ENCODE results near the gene MAST4.
"Not testable (repeated sequence)": the region's sequence is repeated elsewhere in the genome, so short reads cannot be mapped to it uniquely, and the experiment has no call there.

The MAST4 gene

DNA sequence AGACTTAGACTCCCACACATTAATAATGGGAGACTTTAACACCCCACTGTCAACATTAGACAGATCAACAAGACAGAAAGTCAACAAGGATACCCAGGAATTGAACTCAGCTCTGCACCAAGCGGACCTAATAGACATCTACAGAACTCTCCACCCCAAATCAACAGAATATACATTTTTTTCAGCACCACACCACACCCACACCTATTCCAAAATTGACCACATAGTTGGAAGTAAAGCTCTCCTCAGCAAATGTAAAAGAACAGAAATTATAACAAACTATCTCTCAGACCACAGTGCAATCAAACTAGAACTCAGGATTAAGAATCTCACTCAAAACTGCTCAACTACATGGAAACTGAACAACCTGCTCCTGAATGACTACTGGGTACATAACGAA, 156.5 kb downstream of the MAST4 start:
- not testable (repeated sequence) for DNase-seq

DNA sequence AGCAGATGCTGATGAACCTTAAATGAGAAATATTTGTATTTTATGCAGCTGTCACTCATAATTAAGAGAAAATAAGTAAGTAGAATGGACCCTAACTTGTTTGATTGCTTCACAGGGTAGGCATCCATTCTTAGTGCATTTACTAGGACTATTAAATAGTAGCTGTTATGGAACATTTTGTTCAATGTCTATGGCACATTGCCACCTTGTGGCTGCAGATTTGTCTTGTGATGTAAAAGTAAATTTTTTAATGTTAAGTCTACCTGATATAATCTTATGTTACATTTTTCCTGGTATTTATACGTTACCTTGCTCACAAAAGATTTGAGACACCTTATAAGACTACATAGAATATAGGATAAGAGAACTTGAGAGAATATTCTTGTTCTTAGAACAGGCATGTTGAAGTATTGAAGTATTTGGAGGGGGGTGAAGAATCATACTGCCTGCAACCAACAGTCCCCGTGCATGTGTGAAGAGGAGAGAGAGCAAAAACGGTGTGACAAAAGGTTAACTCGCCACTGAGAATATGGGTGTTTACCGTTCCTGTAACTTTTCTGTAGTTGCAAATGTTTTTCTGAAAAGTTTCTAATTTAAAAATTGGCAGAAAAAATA, 161.1 kb downstream of the MAST4 start:
- no peak for DNase-seq

DNA sequence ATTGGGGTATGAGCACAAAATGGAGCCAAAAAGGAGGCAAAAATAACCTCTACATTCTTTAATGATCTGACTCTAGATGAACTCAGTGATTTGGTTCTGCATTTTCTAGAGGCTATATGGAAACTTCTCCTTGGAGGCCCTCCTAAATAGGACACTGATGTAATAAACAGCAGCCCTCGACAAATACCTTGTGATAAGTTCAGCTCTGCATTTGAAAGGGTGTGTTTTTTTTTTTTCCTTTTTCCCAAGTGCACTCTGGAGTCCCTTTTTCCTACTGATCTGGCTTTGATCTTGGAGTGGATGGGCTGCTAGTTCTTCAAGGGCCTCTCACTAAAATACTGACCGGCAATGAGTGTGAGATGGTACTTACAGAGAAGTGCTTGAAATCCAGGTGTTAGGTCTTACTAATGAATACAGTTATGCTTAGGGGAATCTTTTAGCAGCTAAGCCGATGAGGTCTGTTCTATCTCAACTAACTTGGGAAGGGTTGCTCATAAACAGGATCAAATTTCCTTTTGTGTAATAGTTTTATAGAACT, 161.7 kb downstream of the MAST4 start:
- no peak for DNase-seq

DNA sequence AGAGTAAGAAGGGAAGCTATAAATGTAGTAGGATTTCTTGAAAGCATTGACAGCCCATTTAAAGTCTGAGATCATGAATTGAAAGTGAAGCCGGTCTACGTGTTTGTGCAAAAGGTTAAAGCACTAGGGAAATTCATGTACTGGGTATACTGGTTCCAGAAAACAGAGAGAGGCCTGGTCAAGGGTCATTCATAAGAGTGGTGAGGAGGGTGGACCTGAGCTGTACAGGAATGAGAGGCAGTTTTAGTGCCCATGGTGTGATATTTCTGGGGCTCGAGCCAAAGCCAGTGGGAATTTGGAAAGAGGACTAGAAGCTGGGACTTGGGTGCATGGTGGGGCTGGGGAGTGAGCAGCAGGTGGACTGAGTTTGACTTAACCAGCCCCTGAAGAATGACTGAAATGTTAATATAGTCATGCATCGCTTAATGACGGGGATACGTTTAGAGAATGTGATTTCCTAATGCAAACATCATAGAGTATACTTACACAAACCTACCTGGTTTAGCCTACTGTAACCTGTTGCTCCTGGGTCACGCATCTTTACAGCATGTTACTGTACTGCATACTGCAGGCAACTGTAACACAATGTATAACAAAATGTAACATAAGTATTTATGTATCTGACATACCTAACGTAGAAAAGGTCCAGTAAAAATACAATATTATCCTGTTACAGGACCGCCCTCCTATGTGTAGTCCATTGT, 173.0 kb downstream of the MAST4 start:
- no peak for DNase-seq

DNA sequence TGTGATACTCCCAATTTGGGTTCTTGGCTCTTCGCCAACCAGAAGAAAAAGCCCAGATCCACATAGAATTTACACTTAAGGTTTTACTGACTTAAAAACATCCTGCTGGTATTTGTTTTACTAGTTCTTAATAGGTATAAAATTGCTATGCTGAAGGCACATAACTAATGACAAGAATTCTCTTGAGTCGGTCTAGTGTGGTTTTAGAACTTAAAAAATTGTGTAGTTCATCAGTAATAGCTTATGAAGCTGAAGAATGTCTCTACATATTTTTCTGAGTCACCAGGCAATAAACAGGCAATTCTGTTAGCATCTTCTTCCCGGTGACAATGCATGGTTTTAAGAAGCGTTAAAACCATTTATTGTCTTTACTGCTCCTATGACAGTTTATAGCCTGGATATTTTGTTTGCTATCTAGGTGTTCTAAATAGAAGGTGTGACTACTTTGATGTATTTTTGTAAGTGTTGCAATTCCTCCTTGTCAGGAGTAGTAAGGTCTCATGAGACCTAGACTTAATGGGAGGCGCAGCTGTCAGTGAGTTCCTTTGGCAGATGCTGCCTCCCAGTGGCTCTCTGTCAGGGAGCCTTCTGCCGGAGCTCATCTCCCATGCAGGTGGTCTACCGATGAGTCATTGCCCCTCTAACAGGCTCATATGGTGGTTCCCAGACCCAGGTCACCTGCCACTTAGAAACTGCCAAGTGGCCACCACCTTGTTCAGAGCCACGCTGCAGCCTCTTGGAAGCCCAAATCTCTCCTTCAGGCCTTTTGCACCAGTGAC, 173.8 kb downstream of the MAST4 start:
- DNase-seq = no peak

DNA sequence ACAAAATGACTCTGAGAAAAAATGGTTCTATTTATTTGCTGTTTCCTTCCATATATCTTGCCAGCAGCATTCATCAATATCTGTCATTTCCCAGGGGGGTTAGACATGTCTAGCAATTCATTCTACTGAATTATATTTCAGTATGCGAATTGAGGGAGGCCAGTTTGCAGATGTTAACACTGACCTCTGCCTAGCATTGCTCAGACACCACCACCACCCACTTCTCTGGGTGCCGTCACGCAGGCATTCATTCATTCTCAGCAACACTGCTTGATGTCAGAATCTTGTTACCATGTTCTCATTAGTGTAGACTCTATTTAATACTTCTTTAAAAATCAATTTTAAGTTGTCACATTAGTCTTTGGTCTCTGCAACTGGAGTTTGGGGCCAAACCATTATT, 181.7 kb downstream of the MAST4 start:
- DNase-seq = no peak

DNA sequence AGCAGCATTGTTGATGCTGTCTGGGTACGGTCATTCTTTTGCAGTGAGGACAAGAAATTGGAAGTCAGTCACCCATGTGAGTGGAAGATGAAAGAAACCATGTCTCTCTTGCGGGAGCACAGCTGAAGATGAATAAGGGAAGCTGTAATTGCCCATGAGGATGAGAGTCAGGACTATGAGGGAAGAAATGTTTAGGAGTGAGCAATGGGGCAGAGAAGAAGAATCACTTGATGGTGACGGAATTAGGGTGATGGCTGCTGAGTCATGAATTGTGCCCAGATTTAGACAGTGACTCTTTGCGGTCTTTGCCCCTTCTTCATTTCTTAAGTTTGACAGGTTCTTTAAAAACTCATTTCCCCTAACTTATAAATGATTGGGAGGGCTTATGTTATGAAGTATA, 183.3 kb downstream of the MAST4 start:
- DNase-seq = no peak

DNA sequence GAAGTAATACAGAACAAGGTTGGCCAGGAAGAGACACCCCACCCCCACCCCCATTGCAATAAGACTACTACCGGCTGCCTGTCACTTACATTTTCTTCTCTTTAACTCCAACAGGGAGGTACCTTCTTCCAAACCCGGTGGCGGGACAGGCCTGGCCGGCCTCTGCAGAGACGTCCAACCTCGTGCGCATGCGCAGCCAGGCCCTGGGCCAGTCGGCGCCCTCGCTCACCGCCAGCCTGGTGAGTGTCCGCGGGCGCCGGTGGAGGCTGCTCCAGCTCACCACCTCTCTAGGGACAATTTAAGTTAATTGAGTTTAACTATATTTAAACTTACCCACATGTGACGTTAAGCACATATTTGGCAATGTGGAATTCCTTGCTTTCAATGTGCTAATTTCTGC, 192.4 kb downstream of the MAST4 start:
- DNase-seq = no peak

DNA sequence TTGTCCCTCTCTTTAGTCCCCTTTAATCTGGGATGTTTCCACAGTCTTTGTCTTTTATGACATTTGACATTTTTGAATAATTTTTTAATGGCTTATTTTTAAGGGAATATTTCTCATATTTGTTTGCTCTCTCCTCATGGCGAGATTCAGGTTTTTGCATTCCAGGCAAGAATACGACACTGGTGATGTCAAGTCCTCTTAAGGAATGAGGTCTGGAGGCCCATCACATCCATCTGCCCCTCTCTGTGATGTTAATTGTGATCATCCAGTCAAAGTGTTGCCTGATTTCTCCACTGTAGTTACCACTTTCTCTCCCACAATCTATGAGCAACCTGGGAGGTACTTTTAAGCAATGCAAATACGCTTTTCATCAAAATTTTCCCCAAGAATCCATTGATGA, 193.2 kb downstream of the MAST4 start:
- no peak for DNase-seq

DNA sequence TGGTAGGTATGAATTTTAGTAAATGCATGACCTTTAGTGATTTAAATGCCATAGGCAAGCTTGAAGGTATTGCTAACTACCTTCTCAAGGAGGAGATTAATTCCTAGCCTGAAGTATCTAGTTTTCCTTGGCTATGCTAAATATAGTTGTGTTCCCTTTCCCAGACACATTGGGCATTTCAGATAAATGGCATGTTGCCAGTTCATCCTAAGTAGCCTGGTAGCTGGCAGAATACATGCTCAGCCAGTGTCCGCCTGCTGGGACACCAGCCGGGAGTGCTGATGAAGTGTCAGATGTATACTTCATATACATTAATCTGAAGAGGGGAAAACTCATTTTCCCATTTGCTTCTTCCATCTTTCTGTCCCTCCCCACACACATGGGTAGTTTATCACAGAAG, 196.9 kb downstream of the MAST4 start:
- no peak for DNase-seq

DNA sequence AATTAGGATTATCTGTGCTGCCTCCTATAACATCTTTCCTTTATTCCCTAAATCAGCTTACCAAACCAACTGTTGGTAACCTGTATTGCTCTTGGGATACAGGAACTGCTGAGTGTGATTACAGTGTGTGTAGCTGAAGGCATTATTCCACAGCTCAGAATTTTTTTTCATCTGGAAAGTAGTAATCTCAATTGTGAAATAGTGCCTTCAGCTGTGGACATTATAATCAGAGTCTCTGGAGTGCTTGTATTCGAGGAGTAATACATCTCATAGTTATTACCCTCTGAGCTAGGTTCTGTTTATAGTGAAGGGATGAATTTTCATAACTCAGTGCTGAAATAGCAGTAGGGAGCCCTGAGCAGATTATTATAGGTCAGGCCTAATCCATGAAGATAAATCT, 199.5 kb downstream of the MAST4 start:
- no peak for DNase-seq

DNA sequence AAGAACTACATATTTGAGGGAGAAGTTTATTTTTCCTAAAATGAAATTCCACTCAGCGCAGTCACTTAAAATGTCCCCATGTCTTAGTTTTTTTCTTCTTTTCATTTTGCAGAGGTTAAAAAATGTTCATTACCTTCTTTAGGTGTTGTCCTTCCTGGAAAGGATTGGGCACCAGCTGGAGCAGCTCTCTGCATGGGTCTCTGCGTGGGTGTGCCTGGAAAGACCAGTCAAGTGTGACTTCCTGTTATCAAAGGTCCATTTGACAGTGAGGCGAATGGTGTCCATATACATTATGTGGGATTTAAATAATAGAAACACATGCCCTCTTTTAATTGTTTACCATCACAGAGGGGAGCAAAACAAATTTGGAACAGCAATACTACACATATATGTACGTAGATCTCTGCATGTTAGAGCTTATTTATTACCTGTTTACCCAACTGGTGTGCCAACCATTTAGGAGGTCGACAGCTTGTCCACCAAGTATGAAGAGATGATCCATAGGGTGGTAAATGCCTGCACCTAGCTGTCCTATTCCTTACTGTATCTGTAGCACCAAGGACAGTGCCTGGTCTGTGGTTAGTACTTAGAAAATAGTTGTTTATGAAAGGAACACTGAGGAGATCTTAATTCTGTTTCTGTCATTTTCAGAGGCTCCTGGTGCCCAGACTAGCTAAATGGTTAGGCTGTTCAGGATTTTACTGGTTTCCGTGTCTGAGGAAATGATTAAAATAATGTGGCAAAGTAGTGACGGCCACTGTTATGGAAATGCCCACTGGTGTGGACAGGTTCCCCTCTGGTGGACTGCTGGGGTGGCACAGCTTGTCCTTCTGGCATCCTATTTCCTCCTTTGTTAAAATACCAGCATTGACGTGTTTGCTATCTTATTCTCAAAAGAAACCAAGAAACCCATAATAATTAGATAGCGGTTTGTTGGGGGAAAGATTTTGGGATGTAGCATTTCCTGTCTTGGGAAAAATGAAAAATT, 200.4 kb downstream of the MAST4 start:
- no peak for DNase-seq

DNA sequence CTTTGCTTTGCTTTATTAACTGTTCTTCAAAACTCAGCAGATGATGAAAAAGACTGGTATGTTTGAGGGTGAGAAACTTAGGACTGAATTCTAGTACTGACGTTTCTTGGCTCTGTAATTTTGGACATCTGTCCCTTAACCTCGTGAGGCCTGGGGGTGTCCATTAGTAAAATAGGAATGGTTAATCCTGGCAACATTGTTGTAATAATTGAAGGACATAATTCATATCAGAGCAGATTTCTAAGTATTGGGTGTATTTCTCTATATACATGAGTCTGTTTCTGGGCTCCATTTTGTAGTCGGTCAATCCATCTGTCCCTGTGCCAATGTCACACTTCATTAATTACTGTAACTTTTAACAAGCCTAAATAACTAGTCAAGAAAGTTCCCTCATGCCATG, 206.7 kb downstream of the MAST4 start:
- no peak for DNase-seq

DNA sequence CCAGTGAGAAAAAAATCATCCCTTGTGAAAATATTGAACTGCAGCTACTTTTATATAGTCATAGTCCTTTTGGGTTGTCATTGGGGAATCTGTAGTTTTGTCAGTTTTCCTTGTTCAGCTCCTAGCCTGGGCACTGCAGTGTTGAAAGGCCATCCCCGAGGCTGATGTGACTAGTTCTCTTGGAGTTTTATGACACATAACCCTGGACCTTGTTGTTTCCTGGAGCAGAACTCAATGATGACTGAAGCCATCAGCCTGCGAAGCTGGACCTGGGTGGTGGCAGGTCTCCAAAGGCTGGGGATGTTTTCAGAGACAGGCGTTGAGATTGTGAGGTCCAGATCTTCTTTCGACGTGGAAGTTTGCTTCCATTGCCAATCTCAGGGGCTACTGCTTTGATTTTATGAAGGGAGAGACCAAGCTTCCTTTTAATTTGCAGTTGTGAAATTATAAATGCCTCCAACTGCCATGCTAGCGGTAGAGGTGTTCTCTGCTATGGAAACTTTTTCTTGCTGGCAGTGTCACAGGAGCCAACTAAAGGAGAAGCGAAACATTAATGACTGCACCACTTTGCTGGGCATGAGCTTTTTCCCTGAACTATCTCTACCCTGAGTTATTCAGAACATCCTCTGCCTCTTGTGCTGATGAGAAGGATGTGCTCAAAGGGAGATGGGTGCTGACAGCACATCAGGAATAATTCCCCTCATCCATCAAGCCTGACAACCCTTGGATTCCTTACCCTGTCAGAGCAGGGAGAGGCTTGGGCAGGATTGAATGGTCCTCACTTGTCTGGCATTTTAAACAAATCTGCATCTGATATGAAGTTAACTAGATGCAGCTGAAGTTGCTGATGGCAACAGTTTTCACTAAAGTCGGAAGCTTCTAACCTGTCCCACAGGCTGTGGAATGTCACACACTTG, 209.6 kb downstream of the MAST4 start:
- DNase-seq = no peak

DNA sequence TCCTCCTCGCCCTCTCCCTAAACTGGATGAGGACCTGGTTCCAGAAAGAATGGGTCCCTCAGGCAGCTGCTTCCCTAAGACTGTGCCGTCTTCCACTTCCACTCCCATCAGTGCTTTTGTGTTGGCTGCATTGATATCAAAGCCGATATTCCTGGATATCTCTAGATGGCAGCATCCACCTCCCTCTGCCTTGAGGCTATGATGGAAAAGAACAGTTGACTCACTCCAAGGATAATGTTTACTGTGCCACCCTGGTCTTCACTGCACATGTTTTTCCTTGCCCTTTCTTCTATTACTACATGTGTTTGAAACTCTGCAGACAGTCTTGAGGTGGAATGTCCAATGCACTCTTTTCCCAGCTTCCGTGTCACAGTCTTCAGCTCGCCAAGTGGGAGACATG, 211.6 kb downstream of the MAST4 start:
- no peak for DNase-seq

DNA sequence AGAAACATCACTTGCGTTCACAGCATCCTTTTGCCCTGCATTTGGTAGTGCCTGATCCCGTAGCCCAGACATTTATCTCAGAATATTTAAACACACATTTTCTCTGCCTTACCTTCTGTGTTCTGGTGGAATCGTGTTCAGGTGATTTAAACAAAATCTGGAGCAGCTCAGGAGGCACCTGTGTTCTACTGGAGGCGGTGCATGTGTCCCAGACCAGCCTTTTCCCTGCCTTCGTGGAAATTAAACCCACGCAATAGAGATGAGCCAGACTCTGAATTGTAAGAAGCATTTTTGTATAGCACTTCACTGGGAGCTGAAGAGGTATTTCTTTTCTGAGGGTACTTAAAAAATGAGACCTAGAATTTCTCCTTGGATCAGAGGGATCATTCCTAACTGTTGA, 212.5 kb downstream of the MAST4 start:
- no peak for DNase-seq

DNA sequence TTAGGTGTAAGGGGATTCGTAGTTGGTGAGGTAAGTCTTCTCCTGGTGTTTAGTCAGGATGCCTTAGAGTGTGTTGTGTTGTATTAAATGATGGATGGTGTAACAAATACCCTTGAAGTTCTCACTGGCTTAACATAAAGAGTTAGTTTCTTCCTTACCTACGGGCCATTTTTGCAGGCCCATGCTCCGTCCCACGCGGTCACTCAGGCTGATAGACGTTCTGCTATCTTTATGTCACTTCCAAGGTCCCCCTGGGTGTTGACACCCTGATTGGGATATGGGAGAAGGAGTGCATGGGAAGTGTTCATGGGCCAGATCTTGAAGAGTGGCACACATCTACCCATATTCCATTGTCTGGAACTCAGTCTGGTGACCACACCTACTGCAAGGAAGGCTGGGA, 214.0 kb downstream of the MAST4 start:
- no peak for DNase-seq

DNA sequence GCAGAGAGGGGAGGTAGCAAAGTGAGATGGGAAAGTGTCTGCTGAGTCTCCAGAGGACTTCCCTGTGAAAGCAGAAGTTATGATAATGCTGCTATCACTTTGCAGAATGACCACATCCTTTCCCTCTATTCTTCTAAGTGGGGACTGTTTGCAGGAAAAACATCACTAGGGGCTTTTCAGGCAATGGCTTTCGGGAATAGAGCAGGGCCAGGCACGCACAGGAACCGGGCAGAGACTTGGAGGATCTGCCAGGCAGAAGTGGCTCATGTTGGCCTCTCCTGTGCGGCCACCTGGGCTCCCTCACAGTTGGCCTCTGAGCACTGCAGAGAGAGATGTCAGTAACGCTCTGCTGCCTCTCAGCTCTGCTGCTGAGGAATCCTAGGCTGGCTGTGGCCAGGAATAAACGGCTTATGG, 214.7 kb downstream of the MAST4 start:
- no peak for DNase-seq

DNA sequence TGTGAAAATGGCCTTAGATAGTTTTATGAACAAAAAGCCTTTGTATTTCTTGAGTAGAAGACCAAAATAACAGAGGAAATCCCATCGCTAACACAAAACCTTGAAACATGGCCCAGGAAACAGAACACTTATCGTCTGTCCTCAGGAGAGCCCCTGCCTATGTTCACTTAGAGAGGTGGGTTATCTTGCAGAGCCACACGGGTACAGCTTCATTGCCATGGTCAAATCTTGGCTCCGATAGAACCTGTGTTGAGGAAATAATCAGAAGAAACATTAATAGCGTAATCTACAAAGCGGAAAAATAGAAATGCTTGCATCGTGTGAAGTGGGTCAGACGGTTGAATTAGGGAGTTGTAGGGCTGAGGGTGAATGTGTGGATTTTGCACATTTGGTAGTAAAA, 216.1 kb downstream of the MAST4 start:
- DNase-seq = no peak

DNA sequence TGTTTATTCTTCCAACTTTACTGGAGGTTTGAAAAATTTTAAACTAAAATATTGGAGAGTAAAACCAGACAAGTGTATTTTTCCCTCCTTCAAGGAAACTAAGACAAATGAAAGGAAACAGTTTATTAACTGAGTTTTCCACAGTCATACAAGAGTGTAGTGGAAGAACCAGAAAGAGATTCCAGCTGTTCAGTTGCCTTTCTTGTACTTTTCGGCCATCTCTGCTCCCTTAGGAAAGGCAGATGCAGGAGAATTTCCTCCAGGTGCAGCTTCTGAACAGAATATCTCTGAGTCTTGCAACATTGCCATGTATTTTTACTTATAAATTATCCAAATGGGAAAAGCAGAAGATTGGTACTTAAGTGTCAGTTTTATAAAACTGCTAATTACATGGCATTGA, 217.1 kb downstream of the MAST4 start:
- DNase-seq = no peak

DNA sequence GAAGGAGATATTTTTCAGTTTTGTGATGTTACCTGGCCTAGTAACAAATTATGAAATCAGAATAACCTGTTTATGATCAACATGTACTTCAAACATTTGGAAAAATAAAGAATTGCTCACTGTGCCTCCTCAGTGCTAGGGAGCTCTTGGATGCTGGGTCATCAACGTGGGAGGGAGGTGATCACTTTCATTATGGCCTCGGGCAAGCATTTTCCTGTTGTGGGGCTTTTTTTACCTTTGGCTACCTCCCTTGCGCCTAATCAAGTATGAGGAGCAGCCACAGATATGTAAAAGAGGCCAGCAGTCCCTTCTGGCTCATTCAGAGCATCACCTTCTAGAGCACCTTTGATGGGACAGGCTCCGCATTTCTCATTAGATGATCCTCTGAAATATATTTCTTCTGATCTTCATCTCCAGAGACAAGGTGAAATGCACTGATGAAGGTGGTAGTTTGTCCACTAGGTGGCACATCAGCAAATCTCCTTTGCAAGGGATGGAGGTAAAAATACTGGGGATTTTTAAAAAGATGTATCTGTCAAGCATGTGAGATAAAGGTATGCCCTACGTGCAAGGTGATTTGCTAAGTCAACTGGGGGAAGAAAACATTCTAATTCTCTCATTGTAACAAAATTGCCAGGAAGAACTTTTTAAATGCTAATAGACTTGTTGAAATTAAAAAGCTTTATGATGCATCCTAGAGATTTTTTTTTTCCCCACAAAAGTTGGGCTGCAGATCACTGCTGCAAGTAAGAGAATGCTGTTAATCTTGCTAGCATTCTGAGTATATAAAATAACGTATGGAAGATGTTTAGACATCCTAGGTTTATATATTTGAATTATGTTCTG, 218.2 kb downstream of the MAST4 start:
- peak in 3 of 4 experiments; percentile 6 to 9 (median 8) for DNase-seq

Data from activated CD4-positive, CD25-positive, alpha-beta regulatory T cell (primary cell).